Kidney epithelial cell (primary cell): ENCODE measurements around the gene MPHOSPH9. TPM values are rescaled to one million over a fixed set of nuclear protein-coding genes. Genes with fewer than 3 reads are reported as not detected.

Experiments
- DNase-seq: peaks from one replicate; pipeline ENCODE4 v3.0.0-alpha.2; 2010; ENCODE audit warnings: low read depth
- H3K27me3 ChIP-seq: 2 replicates; pipeline ENCODE4 v1.6.0; 2011; ENCODE audit warnings: low read length; ENCODE audit not compliant: control insufficient read depth, insufficient read depth
- H3K36me3 ChIP-seq: 2 replicates; pipeline ENCODE4 v1.5.1; 2011; ENCODE audit warnings: low read length; ENCODE audit not compliant: control insufficient read depth, insufficient read depth
- H3K4me3 ChIP-seq: 2 replicates; pipeline ENCODE4 v1.5.1; 2011; ENCODE audit warnings: low read depth, mild to moderate bottlenecking, control low read depth, low read length
- total RNA-seq: library from RNA; depleted of rRNA; stranded (reverse); fragments of >200 nt; gene quantifications from 2 replicates; pipeline ENCODE4 v1.2.3, GENCODE V29; 2015
- TF ChIP-seq, protein P1 (sequence below): IDR thresholded peaks from 2 replicates; pipeline ENCODE4 v1.5.1; 2011; ENCODE audit warnings: mild to moderate bottlenecking, moderate library complexity, low read length, control low read depth, inconsistent platforms; ENCODE audit not compliant: insufficient read depth, poor library complexity, severe bottlenecking

Gene MPHOSPH9
- total RNA-seq, 1 donor from 2014 or later, result 42.1 TPM

DNA sequence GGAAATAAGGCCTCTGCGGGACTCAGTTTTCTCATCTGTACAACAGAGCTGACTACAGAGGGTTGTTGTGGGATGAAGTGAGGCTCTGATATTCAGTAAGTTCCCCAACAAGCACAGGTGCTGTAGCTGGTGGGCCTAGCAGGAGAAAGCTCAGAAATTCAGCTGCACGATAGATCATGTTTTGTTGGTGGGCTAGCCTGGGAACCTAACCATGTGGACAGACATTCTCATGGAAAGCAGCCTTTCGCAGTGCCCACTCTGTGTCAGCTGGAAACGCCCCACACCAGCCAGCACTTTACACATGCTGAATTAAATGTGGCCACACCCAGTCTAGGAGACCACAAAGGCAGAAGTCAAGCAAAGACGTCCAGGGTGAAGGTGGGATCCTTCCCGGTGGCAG lies 98.1 kb downstream of the MPHOSPH9 start:
- TF ChIP-seq, protein P1, sequence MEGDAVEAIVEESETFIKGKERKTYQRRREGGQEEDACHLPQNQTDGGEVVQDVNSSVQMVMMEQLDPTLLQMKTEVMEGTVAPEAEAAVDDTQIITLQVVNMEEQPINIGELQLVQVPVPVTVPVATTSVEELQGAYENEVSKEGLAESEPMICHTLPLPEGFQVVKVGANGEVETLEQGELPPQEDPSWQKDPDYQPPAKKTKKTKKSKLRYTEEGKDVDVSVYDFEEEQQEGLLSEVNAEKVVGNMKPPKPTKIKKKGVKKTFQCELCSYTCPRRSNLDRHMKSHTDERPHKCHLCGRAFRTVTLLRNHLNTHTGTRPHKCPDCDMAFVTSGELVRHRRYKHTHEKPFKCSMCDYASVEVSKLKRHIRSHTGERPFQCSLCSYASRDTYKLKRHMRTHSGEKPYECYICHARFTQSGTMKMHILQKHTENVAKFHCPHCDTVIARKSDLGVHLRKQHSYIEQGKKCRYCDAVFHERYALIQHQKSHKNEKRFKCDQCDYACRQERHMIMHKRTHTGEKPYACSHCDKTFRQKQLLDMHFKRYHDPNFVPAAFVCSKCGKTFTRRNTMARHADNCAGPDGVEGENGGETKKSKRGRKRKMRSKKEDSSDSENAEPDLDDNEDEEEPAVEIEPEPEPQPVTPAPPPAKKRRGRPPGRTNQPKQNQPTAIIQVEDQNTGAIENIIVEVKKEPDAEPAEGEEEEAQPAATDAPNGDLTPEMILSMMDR, result no peak
- H3K4me3 ChIP-seq, result no peak overlapping the region
- DNase-seq, result no peak
- H3K36me3 ChIP-seq, result no peaks in the 10 kb centered on the region
- no peaks in the 10 kb centered on the region for H3K27me3 ChIP-seq

- no peak overlapping the region for H3K4me3 ChIP-seq
- H3K27me3 ChIP-seq, result no peaks in the 10 kb centered on the region
- no peak for DNase-seq
- no peaks in the 10 kb centered on the region for H3K36me3 ChIP-seq
- TF ChIP-seq, protein P1, result no peak
Observed at GRCh38 chr12:123134271-123134671, 98.7 kb downstream of the MPHOSPH9 start.

GRCh38 chr12:123133701-123134100 lies 99.2 kb downstream of the MPHOSPH9 start:
- TF ChIP-seq, protein P1, result no peak
- DNase-seq, result no peak
- Histone ChIP-seq H3K36me3 (no peaks in the 10 kb centered on the region), H3K27me3 (no peaks in the 10 kb centered on the region), H3K4me3 (no peak overlapping the region)

DNA sequence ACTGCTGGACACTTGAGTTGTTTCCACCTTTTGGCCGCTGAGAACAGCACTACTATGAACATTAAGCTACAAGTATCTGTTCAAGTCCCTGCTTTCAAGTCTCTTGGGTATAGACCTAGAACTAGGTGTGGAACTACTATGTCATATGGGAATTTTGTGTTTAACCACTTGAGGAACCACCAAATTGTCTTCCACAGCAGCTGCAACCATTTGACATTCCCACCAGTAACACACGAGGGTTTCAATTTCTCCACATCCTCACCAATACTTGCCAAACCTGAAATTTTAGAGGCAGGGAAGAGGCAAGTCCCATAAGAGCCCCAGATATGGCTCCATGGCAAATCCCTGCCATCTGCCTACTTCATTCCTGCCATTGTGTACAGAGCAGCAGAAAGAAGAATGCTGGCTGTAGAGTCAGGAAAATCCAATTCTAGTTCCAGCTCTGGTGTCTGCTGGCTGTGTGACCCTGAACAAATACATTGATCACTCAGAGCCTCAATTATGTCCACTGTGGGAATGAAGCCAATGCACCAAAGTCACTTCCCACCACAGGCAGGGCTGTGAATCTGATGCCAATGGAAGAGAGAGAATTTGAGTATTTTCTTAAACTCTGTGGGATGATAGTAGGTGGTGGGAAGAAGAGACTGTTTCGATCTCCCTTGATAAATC lies 99.9 kb downstream of the MPHOSPH9 start:
- Histone ChIP-seq H3K36me3 (no peaks in the 10 kb centered on the region), H3K27me3 (no peaks in the 10 kb centered on the region), H3K4me3 (no peak overlapping the region)
- no peak for DNase-seq
- TF ChIP-seq, protein P1, result no peak

DNA sequence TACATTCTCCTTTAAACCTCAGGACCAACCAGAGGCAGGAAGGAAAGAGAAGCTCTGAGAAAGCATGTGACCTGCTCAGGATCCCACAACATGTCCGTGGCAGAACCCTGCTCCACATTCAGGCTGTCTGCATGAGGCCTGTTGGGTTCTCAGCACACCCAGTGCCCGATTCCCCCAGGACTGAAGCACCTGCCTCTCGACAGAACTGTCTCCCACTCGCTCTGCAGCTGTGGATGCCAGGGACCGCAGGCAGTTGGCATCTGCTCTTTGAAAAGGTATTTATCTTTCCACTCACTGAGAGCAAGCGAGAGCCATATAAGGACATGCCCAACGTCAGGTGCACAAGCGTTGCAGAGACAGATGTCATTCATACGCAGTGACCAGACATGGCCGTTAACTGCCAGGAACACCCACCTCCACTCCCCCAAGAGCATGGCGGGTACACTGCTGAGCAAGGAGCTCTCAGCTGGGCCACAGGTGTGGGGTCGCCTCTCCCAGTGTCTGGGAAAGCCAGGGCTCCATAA lies 101.0 kb downstream of the MPHOSPH9 start:
- no peak for DNase-seq

More for the DNA sequence above, 101.0 kb downstream of the MPHOSPH9 start:
- Histone ChIP-seq H3K4me3 (no peak overlapping the region), H3K27me3 (no peaks in the 10 kb centered on the region), H3K36me3 (no peaks in the 10 kb centered on the region)
- TF ChIP-seq, protein P1, result no peak
